Liver (tissue), 9 donors: Measurements from ENCODE around the gene OSER1. TPM values are rescaled to one million over a fixed set of nuclear protein-coding genes. Genes with fewer than 3 reads are reported as not detected.

Source experiments
- DNase-seq: peaks from one replicate; pipeline ENCODE4 v3.0.0-alpha.2; 2017; ENCODE audit warnings: low spot score
- H3K27ac ChIP-seq, 2 donors: one replicate each; pipeline ENCODE4 v1.7.0; 2013; ENCODE audit warnings: inconsistent platforms in 2 of 2, low read length in 2 of 2, control low read depth in 1 of 2, low read depth in 1 of 2, mild to moderate bottlenecking in 1 of 2
- H3K27me3 ChIP-seq, 4 donors: one replicate each; pipeline versions ENCODE4 v1.6.1 to v1.7.0; 2013; ENCODE audit warnings: low read length in 3 of 4, inconsistent platforms in 1 of 4, mild to moderate bottlenecking in 1 of 4, moderate library complexity in 1 of 4; ENCODE audit not compliant: control insufficient read depth in 4 of 4, insufficient read depth in 4 of 4
- H3K36me3 ChIP-seq, 4 donors: one replicate each; pipeline versions ENCODE4 v1.6.1 to v1.7.0; 2013; ENCODE audit warnings: low read length in 3 of 4, mild to moderate bottlenecking in 3 of 4, low read depth in 1 of 4, moderate library complexity in 1 of 4; ENCODE audit not compliant: control insufficient read depth in 4 of 4, insufficient read depth in 3 of 4
- H3K4me1 ChIP-seq, 4 donors: one replicate each; pipeline versions ENCODE4 v1.6.1 to v1.7.0; 2013; ENCODE audit warnings: low read length in 3 of 4, mild to moderate bottlenecking in 3 of 4, moderate library complexity in 1 of 4; ENCODE audit not compliant: control insufficient read depth in 4 of 4, insufficient read depth in 4 of 4
- H3K4me3 ChIP-seq, 3 donors: one replicate each; pipeline versions ENCODE4 v1.6.1 to v1.7.0; 2013; ENCODE audit warnings: low read length in 3 of 3, control low read depth in 1 of 3, low read depth in 1 of 3, mild to moderate bottlenecking in 1 of 3
- H3K9ac ChIP-seq, 2 donors: one replicate each; pipeline ENCODE4 v1.7.0; 2013; ENCODE audit warnings: low read length in 2 of 2, mild to moderate bottlenecking in 2 of 2, moderate library complexity in 2 of 2, control low read depth in 1 of 2, low read depth in 1 of 2
- H3K9me3 ChIP-seq, 4 donors: one replicate each; pipeline versions ENCODE4 v1.6.1 to v1.7.0; 2013; ENCODE audit warnings: low read length in 3 of 4; ENCODE audit not compliant: control insufficient read depth in 4 of 4
- EGR1 ChIP-seq, 2 donors: IDR thresholded peaks; 2 replicates each; pipeline ENCODE4 v1.6.1; 2016 to 2018; ENCODE audit warnings: antibody characterized with exemption in 2 of 2, low read depth in 2 of 2
- FOXA2 ChIP-seq: IDR thresholded peaks from 2 replicates; pipeline ENCODE4 v1.6.1; 2016; ENCODE audit warnings: antibody characterized with exemption
- HNF4A ChIP-seq, 2 donors: conservative IDR thresholded peaks; 2 replicates each; pipeline ENCODE4 v1.6.1; 2016; ENCODE audit warnings: antibody characterized with exemption in 2 of 2, mild to moderate bottlenecking in 2 of 2
- HNF4G ChIP-seq: IDR thresholded peaks from 2 replicates; pipeline ENCODE4 v1.6.1; 2016; ENCODE audit warnings: antibody characterized with exemption
- JUND ChIP-seq, 2 donors: IDR thresholded peaks; 2 replicates each; pipeline ENCODE4 v1.6.1; 2016; ENCODE audit warnings: antibody characterized with exemption in 2 of 2
- NR2F2 ChIP-seq: IDR thresholded peaks from 2 replicates; pipeline ENCODE4 v1.6.1; 2016; ENCODE audit warnings: antibody characterized with exemption
- RXRA ChIP-seq, 2 donors: IDR thresholded peaks; 2 replicates each; pipeline ENCODE4 v1.6.1; 2017 to 2018; ENCODE audit warnings: antibody characterized with exemption in 2 of 2, mild to moderate bottlenecking in 1 of 2
- SP1 ChIP-seq: IDR thresholded peaks from 2 replicates; pipeline ENCODE4 v1.6.1; 2018; ENCODE audit warnings: antibody characterized with exemption, mild to moderate bottlenecking
- WGBS: extraction: QIAGEN DNeasy Blood & Tissue Kit; methylation state at CpG from one replicate; pipeline ENCODE4 v1.1.7; 2013; 5-methylcytosine and 5-hydroxymethylcytosine counted together
- polyA plus RNA-seq, 2 donors: library from polyadenylated mRNA; stranded (reverse) in 1 of 2; unstranded in 1 of 2; fragments of 200-250 nt in 1 of 2; fragments of >200 nt in 1 of 2; fragmentation: Nextera tagmentation in 1 of 2; extraction: Ambion mirVana in 1 of 2; gene quantifications; one replicate each; pipeline versions ENCODE4 v1.2.1 to v1.2.3, GENCODE V29; 2013 to 2015
- total RNA-seq, 2 donors: library from RNA; depleted of rRNA; stranded (reverse); fragments of >200 nt; gene quantifications; one replicate each; pipeline ENCODE4 v1.2.3, GENCODE V29; 2014
- TF ChIP-seq, protein P1 (sequence below): IDR thresholded peaks from 2 replicates; pipeline ENCODE4 v1.6.1; 2016; ENCODE audit warnings: antibody characterized with exemption
- TF ChIP-seq, protein P2 (sequence below): IDR thresholded peaks from 2 replicates; pipeline ENCODE4 v1.6.1; 2016; ENCODE audit warnings: antibody characterized with exemption
- TF ChIP-seq, protein P3 (sequence below): IDR thresholded peaks from 2 replicates; pipeline ENCODE4 v1.6.1; 2016; ENCODE audit warnings: antibody characterized with exemption, mild to moderate bottlenecking
- donor health status: healthy.
- donor health status: healthy.
- donor health status: healthy.
- donor health status: healthy.
- donor health status: healthy.

Gene OSER1
- total and polyA plus RNA-seq, 4 donors, result 12.6 to 20.2 (median 14.6) TPM

DNA sequence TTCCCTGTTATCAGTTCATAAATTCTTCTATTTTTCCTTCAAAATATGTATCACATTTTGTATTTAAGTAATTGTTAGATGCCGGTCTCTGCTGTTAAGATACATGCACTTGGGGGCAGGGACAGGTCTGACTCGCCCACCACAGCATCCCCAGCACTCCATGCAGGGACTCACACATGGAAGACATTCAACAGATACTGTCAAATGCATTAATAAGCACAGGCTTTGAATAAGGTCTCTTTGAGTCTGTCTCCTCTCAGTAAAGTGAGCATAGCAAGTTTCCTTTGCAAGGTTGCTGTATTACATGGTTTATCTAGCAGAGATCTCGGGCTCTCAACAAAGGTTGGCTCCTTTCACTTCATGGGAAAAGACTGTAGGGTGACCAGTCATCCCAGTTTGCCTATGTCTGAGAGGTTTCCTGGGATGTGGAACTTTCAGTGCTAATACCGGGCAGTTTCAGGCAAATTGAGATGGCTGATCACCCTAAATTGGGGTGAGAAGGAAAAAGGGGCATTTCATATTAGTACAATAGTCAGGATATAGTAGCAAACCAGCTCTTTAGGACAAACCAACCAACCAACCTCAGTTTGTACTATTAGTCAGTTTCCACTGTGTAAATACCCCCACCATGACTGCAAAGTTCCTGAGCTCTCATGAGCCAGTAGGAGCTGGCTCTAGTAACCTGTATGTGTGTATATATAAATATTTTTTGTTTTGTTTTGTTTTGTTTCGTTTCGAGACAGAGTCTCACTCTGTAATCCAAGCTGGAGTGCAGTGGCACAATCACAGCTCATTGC lies 38.6 kb downstream of the OSER1 start:
- H3K9ac ChIP-seq, result no peak overlapping the region
- 63% methylated on average over 6 of the region's 6 CpGs for WGBS
- no peak overlapping the region for H3K27ac ChIP-seq
- TF ChIP-seq, protein P1, sequence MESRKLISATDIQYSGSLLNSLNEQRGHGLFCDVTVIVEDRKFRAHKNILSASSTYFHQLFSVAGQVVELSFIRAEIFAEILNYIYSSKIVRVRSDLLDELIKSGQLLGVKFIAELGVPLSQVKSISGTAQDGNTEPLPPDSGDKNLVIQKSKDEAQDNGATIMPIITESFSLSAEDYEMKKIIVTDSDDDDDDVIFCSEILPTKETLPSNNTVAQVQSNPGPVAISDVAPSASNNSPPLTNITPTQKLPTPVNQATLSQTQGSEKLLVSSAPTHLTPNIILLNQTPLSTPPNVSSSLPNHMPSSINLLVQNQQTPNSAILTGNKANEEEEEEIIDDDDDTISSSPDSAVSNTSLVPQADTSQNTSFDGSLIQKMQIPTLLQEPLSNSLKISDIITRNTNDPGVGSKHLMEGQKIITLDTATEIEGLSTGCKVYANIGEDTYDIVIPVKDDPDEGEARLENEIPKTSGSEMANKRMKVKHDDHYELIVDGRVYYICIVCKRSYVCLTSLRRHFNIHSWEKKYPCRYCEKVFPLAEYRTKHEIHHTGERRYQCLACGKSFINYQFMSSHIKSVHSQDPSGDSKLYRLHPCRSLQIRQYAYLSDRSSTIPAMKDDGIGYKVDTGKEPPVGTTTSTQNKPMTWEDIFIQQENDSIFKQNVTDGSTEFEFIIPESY, result no peak
- no peak for TF ChIP-seq HNF4A (conservative IDR thresholded peaks at IDR 0.05)
- TF ChIP-seq FOXA2, result no peak
- no peak for TF ChIP-seq JUND (IDR thresholded peaks at IDR 0.05)
- TF ChIP-seq SP1, result no peak
- TF ChIP-seq, protein P2, sequence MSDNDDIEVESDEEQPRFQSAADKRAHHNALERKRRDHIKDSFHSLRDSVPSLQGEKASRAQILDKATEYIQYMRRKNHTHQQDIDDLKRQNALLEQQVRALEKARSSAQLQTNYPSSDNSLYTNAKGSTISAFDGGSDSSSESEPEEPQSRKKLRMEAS, result no peak
- no peak for TF ChIP-seq RXRA (IDR thresholded peaks at IDR 0.05)
- TF ChIP-seq NR2F2, result no peak
- no peak for TF ChIP-seq EGR1 (IDR thresholded peaks at IDR 0.05; ENCODE audit: low read depth in 2 of 2)
- TF ChIP-seq HNF4G, result no peak
- TF ChIP-seq, protein P3, sequence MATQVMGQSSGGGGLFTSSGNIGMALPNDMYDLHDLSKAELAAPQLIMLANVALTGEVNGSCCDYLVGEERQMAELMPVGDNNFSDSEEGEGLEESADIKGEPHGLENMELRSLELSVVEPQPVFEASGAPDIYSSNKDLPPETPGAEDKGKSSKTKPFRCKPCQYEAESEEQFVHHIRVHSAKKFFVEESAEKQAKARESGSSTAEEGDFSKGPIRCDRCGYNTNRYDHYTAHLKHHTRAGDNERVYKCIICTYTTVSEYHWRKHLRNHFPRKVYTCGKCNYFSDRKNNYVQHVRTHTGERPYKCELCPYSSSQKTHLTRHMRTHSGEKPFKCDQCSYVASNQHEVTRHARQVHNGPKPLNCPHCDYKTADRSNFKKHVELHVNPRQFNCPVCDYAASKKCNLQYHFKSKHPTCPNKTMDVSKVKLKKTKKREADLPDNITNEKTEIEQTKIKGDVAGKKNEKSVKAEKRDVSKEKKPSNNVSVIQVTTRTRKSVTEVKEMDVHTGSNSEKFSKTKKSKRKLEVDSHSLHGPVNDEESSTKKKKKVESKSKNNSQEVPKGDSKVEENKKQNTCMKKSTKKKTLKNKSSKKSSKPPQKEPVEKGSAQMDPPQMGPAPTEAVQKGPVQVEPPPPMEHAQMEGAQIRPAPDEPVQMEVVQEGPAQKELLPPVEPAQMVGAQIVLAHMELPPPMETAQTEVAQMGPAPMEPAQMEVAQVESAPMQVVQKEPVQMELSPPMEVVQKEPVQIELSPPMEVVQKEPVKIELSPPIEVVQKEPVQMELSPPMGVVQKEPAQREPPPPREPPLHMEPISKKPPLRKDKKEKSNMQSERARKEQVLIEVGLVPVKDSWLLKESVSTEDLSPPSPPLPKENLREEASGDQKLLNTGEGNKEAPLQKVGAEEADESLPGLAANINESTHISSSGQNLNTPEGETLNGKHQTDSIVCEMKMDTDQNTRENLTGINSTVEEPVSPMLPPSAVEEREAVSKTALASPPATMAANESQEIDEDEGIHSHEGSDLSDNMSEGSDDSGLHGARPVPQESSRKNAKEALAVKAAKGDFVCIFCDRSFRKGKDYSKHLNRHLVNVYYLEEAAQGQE, result no peak
- no peak overlapping the region for H3K4me3 ChIP-seq
- peaks cover 0 to 2% (median 0%) of the 10 kb centered on the region in 4 donors for H3K9me3 ChIP-seq
- no peaks in the 10 kb centered on the region for H3K36me3 ChIP-seq
- no peaks in the 10 kb centered on the region for H3K4me1 ChIP-seq
- H3K27me3 ChIP-seq, result peaks cover 0 to 2% (median 0%) of the 10 kb centered on the region in 4 donors
- DNase-seq, result no peak

GRCh38 chr20:44170816-44171410 lies 39.7 kb downstream of the OSER1 start:
- Histone ChIP-seq H3K4me1 (no peaks in the 10 kb centered on the region), H3K36me3 (no peaks in the 10 kb centered on the region), H3K4me3 (no peak overlapping the region), H3K9ac (no peak overlapping the region), H3K9me3 (peaks cover 0 to 2% (median 0%) of the 10 kb centered on the region in 4 donors), H3K27ac (no peak overlapping the region), H3K27me3 (peaks cover 0 to 2% (median 0%) of the 10 kb centered on the region in 4 donors)
- no peak for DNase-seq
- TF ChIP-seq, protein P3, result no peak
- WGBS, result 62% methylated on average over 7 of the region's 7 CpGs
